ENCODE data around the gene VMAC. TPM values are rescaled to one million over a fixed set of nuclear protein-coding genes. Genes with fewer than 3 reads are reported as not detected.

The VMAC gene
- total and polyA plus RNA-seq, 2 experiments from 2014 or later = 2.1 to 4.4 TPM

DNA sequence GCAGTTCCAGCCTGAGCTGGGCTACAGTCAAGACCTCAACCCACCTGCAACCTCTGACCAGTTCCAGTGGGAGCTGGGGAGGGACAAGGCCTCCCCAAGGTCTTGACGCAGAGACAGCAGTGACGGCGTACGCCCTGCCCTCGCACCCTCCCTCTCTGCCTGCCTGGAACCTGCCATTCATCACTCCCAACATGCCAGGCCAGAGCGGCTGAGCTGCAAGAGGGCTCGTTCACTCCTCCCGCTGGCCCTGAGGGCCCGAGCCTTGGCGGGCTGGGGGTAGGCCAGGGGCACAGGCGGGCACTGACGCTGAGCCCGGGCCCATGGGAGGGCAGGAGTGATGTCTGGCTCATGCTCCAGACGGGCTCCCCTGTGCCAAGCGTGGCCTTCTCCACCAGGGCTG lies 9.3 kb upstream of the VMAC start:
- whole genome bisulfite sequencing, 2 experiments (ENCODE audit: low coverage in 1 of 2, low lambda C conversion rate in 2 of 2, missing lambda C conversion rate in 2 of 2) = 77 to 79% methylated on average over 11 to 13 of the region's 15 CpGs
- in situ Hi-C loops (cut with MboI) = no loop called here
- no peaks in the 10 kb centered on the region for H3K4me1 ChIP-seq (ENCODE audit: insufficient read depth)
- H3K36me3 ChIP-seq (ENCODE audit: low read depth) = no peaks in the 10 kb centered on the region
- no peaks in the 10 kb centered on the region for H4K20me1 ChIP-seq (ENCODE audit: insufficient read depth)
- H3K4me3 ChIP-seq = no peak overlapping the region
- H3K4me2 ChIP-seq (ENCODE audit: unreplicated experiment) = no peak overlapping the region
- no peaks in the 10 kb centered on the region for H3K27me3 ChIP-seq (replicated peaks; ENCODE audit: insufficient read depth)
- peaks cover 28% of the 10 kb centered on the region for H3K79me2 ChIP-seq (ENCODE audit: insufficient read depth)
- H2AFZ ChIP-seq = no peak overlapping the region
- no peak overlapping the region for H3K27ac ChIP-seq
- no peak for DNase-seq
- no peaks in the 10 kb centered on the region for H3K9me2 ChIP-seq (ENCODE audit: insufficient read depth)
- TF ChIP-seq EZH2 (IDR thresholded peaks at IDR 0.05; ENCODE audit: insufficient read depth, poor library complexity, severe bottlenecking) = no peak
- TF ChIP-seq EZH2phosphoT487 (IDR thresholded peaks at IDR 0.05; ENCODE audit: insufficient read depth, low read depth) = no peak
- H3K9ac ChIP-seq = no peak overlapping the region
- no peaks in the 10 kb centered on the region for H3K9me3 ChIP-seq (ENCODE audit: low read depth)
- no peaks in the 10 kb centered on the region for H3F3A ChIP-seq (ENCODE audit: insufficient read depth)

DNA sequence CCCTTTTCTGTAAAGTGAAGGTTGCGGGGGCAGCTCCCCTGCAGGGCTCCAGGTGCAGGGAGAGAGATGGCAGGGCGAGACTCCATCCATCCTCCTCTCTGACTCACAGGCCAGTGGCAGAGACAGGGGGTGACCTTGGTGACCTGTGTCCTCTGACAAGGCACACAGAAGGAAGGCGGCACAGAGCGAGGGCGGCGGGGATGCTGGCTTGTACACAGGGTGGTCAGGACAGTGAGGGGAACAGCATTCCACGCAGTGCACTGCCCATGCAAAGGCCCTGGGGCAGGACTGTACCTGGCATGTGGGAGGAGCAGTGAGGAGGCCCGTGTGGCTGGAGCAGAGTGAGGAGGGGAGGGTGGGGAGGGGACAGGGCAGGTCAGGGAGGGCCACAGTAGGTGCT lies 8.8 kb upstream of the VMAC start:
- no peak overlapping the region for H2AFZ ChIP-seq
- TF ChIP-seq EZH2phosphoT487 (IDR thresholded peaks at IDR 0.05; ENCODE audit: insufficient read depth, low read depth) (no peak), EZH2 (IDR thresholded peaks at IDR 0.05; ENCODE audit: insufficient read depth, poor library complexity, severe bottlenecking) (no peak)
- H3K27me3 ChIP-seq (replicated peaks; ENCODE audit: insufficient read depth) = no peaks in the 10 kb centered on the region
- in situ Hi-C loops (cut with MboI) = no loop called here
- no peaks in the 10 kb centered on the region for H3K4me1 ChIP-seq (ENCODE audit: insufficient read depth)
- H3K4me2 ChIP-seq (ENCODE audit: unreplicated experiment) = no peak overlapping the region
- H3K9ac ChIP-seq = no peak overlapping the region
- no peak overlapping the region for H3K4me3 ChIP-seq
- 86 to 87% methylated on average over 8 of the region's 8 CpGs for WGBS, 2 experiments (ENCODE audit: low coverage in 1 of 2, low lambda C conversion rate in 2 of 2, missing lambda C conversion rate in 2 of 2)
- no peak overlapping the region for H3K27ac ChIP-seq
- H4K20me1 ChIP-seq (ENCODE audit: insufficient read depth) = no peaks in the 10 kb centered on the region
- no peaks in the 10 kb centered on the region for H3K36me3 ChIP-seq (ENCODE audit: low read depth)
- no peaks in the 10 kb centered on the region for H3K9me2 ChIP-seq (ENCODE audit: insufficient read depth)
- H3F3A ChIP-seq (ENCODE audit: insufficient read depth) = no peaks in the 10 kb centered on the region
- no peak for DNase-seq
- peaks cover 32% of the 10 kb centered on the region for H3K79me2 ChIP-seq (ENCODE audit: insufficient read depth)
- no peaks in the 10 kb centered on the region for H3K9me3 ChIP-seq (ENCODE audit: low read depth)

- Histone ChIP-seq H3K4me1 (ENCODE audit: insufficient read depth) (no peaks in the 10 kb centered on the region), H3K4me3 (no peak overlapping the region), H3F3A (ENCODE audit: insufficient read depth) (no peaks in the 10 kb centered on the region), H3K36me3 (ENCODE audit: low read depth) (no peaks in the 10 kb centered on the region), H3K9ac (no peak overlapping the region), H3K27ac (no peak overlapping the region), H3K4me2 (ENCODE audit: unreplicated experiment) (no peak overlapping the region), H3K9me2 (ENCODE audit: insufficient read depth) (no peaks in the 10 kb centered on the region), H3K79me2 (ENCODE audit: insufficient read depth) (peaks cover 39% of the 10 kb centered on the region), H3K9me3 (ENCODE audit: low read depth) (no peaks in the 10 kb centered on the region), H2AFZ (no peak overlapping the region), H4K20me1 (ENCODE audit: insufficient read depth) (no peaks in the 10 kb centered on the region), H3K27me3 (replicated peaks; ENCODE audit: insufficient read depth) (no peaks in the 10 kb centered on the region)
- WGBS, 2 experiments (ENCODE audit: low coverage in 1 of 2, low lambda C conversion rate in 2 of 2, missing lambda C conversion rate in 2 of 2) = 82 to 83% methylated on average over 25 to 28 of the region's 29 CpGs
- in situ Hi-C loops (cut with MboI) = no loop called here
- no peak for DNase-seq
- TF ChIP-seq EZH2 (IDR thresholded peaks at IDR 0.05; ENCODE audit: insufficient read depth, poor library complexity, severe bottlenecking) (no peak), EZH2phosphoT487 (IDR thresholded peaks at IDR 0.05; ENCODE audit: insufficient read depth, low read depth) (no peak)
These were observed 8.2 kb upstream of the VMAC start for GRCh38 chr19:5896365-5897076.

GRCh38 chr19:5897189-5897969 lies 7.3 kb upstream of the VMAC start:
- 91 to 94% methylated on average over 29 to 30 of the region's 30 CpGs for WGBS, 2 experiments (ENCODE audit: low coverage in 1 of 2, low lambda C conversion rate in 2 of 2, missing lambda C conversion rate in 2 of 2)
- no peaks in the 10 kb centered on the region for H3K36me3 ChIP-seq (ENCODE audit: low read depth)
- no peak overlapping the region for H3K27ac ChIP-seq
- no peak for DNase-seq
- H3F3A ChIP-seq (ENCODE audit: insufficient read depth) = no peaks in the 10 kb centered on the region
- no peak overlapping the region for H2AFZ ChIP-seq
- peaks cover 6% of the 10 kb centered on the region for H3K4me1 ChIP-seq (ENCODE audit: insufficient read depth)
- no peak overlapping the region for H3K4me2 ChIP-seq (ENCODE audit: unreplicated experiment)
- H3K9me3 ChIP-seq (ENCODE audit: low read depth) = no peaks in the 10 kb centered on the region
- H3K4me3 ChIP-seq = no peak overlapping the region
- no peak for TF ChIP-seq EZH2phosphoT487 (IDR thresholded peaks at IDR 0.05; ENCODE audit: insufficient read depth, low read depth)
- TF ChIP-seq EZH2 (IDR thresholded peaks at IDR 0.05; ENCODE audit: insufficient read depth, poor library complexity, severe bottlenecking) = no peak
- H4K20me1 ChIP-seq (ENCODE audit: insufficient read depth) = no peaks in the 10 kb centered on the region
- no peaks in the 10 kb centered on the region for H3K9me2 ChIP-seq (ENCODE audit: insufficient read depth)
- in situ Hi-C loops (cut with MboI) = no loop called here
- H3K79me2 ChIP-seq (ENCODE audit: insufficient read depth) = peaks cover 47% of the 10 kb centered on the region
- H3K27me3 ChIP-seq (replicated peaks; ENCODE audit: insufficient read depth) = no peaks in the 10 kb centered on the region
- H3K9ac ChIP-seq = no peak overlapping the region

Measured in GM23248 (cell line).